ENCODE measurements around the gene MAP3K5. TPM values are rescaled to one million over a fixed set of nuclear protein-coding genes. Genes with fewer than 3 reads are reported as not detected.

The MAP3K5 gene
- polyA plus RNA-seq, 3 donors: 9.6 to 12.0 (median 11.1) TPM

- peaks cover 18% of the 10 kb centered on the region for H3K4me1 Mint-ChIP-seq
- Histone ChIP-seq H3K9me3 (replicated peaks in 1 of 2; ENCODE audit: control insufficient read depth in 1 of 2, insufficient read depth in 1 of 2, low read length in 2 of 2) (no peaks in the 10 kb centered on the region), H2AFZ (ENCODE audit: insufficient read depth, low read depth, low read length, poor library complexity, severe bottlenecking) (no peak overlapping the region), H3K36me3 (replicated peaks in 1 of 2; ENCODE audit: control insufficient read depth in 1 of 2, insufficient read depth in 2 of 2, low read length in 2 of 2) (no peaks in the 10 kb centered on the region), H3K27me3 (ENCODE audit: control insufficient read depth in 2 of 2, insufficient read depth in 2 of 2, low read length in 2 of 2) (no peaks in the 10 kb centered on the region), H3K9ac (ENCODE audit: insufficient read depth, low read length, poor library complexity, severe bottlenecking) (no peak overlapping the region), H3K79me2 (ENCODE audit: insufficient read depth, low read length) (no peaks in the 10 kb centered on the region), H3K27ac (ENCODE audit: low read depth in 1 of 2, low read length in 2 of 2) (no peak overlapping the region), H3K4me1 (ENCODE audit: control insufficient read depth in 1 of 2, insufficient read depth in 2 of 2, low read length in 2 of 2) (peaks cover 12 to 19% of the 10 kb centered on the region in 2 donors), H3K4me3 (replicated peaks in 1 of 3; ENCODE audit: low read depth in 2 of 3, low read length in 3 of 3) (no peak overlapping the region), H4K20me1 (ENCODE audit: insufficient read depth, low read length) (no peaks in the 10 kb centered on the region), H3K4me2 (replicated peaks; ENCODE audit: extremely low read depth, low read length, poor library complexity, severe bottlenecking) (no peak overlapping the region)
- peaks cover 0 to 3% (median 2%) of the 10 kb centered on the region in 3 donors for H3K27me3 Mint-ChIP-seq (ENCODE audit: low read depth in 3 of 3)
- no peaks in the 10 kb centered on the region for H3K9me3 Mint-ChIP-seq
- WGBS (ENCODE audit: insufficient coverage): no CpG with 5 or more reads among the region's 3 CpGs
- TF ChIP-seq, protein P1, sequence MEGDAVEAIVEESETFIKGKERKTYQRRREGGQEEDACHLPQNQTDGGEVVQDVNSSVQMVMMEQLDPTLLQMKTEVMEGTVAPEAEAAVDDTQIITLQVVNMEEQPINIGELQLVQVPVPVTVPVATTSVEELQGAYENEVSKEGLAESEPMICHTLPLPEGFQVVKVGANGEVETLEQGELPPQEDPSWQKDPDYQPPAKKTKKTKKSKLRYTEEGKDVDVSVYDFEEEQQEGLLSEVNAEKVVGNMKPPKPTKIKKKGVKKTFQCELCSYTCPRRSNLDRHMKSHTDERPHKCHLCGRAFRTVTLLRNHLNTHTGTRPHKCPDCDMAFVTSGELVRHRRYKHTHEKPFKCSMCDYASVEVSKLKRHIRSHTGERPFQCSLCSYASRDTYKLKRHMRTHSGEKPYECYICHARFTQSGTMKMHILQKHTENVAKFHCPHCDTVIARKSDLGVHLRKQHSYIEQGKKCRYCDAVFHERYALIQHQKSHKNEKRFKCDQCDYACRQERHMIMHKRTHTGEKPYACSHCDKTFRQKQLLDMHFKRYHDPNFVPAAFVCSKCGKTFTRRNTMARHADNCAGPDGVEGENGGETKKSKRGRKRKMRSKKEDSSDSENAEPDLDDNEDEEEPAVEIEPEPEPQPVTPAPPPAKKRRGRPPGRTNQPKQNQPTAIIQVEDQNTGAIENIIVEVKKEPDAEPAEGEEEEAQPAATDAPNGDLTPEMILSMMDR (IDR thresholded peaks at IDR 0.05): no peak
- H3K36me3 Mint-ChIP-seq: no peaks in the 10 kb centered on the region
- H3K27ac Mint-ChIP-seq: no peak overlapping the region
- no peak overlapping the region for H3K4me3 Mint-ChIP-seq
- DNase-seq: no peak
- intact Hi-C loops (cut with micrococcal nuclease): no loop called here
Measured at GRCh38 chr6:136529710-136530109, 262.6 kb downstream of the MAP3K5 start.

DNA sequence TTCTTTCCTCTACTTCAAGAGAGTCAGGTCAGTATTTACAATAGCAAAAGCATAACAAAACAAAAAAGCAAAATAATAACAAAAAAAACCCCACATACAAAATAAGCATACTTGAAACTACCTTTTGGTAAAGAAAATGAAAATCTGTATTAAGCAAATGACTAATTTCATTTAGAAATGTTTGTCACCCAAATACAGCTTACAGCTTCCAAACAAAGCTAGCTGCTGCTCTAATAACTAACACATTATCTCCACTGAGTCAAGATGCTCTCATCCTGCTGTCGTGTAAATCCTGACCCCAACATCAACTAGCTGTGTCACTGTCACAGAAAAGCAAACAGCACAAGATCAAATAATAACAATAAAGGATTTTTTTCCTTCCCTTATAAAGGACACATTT, 263.8 kb downstream of the MAP3K5 start:
- Histone ChIP-seq H3K9me3 (replicated peaks in 1 of 2; ENCODE audit: control insufficient read depth in 1 of 2, insufficient read depth in 1 of 2, low read length in 2 of 2) (no peaks in the 10 kb centered on the region), H2AFZ (ENCODE audit: insufficient read depth, low read depth, low read length, poor library complexity, severe bottlenecking) (no peak overlapping the region), H3K27me3 (ENCODE audit: control insufficient read depth in 2 of 2, insufficient read depth in 2 of 2, low read length in 2 of 2) (no peaks in the 10 kb centered on the region), H3K4me1 (ENCODE audit: control insufficient read depth in 1 of 2, insufficient read depth in 2 of 2, low read length in 2 of 2) (peaks cover 12 to 19% of the 10 kb centered on the region in 2 donors), H3K27ac (ENCODE audit: low read depth in 1 of 2, low read length in 2 of 2) (no peak overlapping the region), H3K9ac (ENCODE audit: insufficient read depth, low read length, poor library complexity, severe bottlenecking) (no peak overlapping the region), H3K4me3 (replicated peaks in 1 of 3; ENCODE audit: low read depth in 2 of 3, low read length in 3 of 3) (no peak overlapping the region), H4K20me1 (ENCODE audit: insufficient read depth, low read length) (no peaks in the 10 kb centered on the region), H3K4me2 (replicated peaks; ENCODE audit: extremely low read depth, low read length, poor library complexity, severe bottlenecking) (no peak overlapping the region), H3K79me2 (ENCODE audit: insufficient read depth, low read length) (no peaks in the 10 kb centered on the region), H3K36me3 (replicated peaks in 1 of 2; ENCODE audit: control insufficient read depth in 1 of 2, insufficient read depth in 2 of 2, low read length in 2 of 2) (no peaks in the 10 kb centered on the region)
- Mint-ChIP-seq H3K27me3 (ENCODE audit: low read depth in 3 of 3) (peaks cover 0 to 3% (median 2%) of the 10 kb centered on the region in 3 donors), H3K4me1 (peaks cover 18% of the 10 kb centered on the region), H3K36me3 (no peaks in the 10 kb centered on the region), H3K4me3 (no peak overlapping the region), H3K9me3 (no peaks in the 10 kb centered on the region), H3K27ac (no peak overlapping the region)
- no peak for DNase-seq
- intact Hi-C loops (cut with micrococcal nuclease): no loop called here
- no CpG with 5 or more reads among the region's 1 CpG for WGBS (ENCODE audit: insufficient coverage)
- TF ChIP-seq, protein P1 (IDR thresholded peaks at IDR 0.05): no peak

Data from CD14-positive monocyte (primary cell).